GM18858 (cell line): Measurements from ENCODE around the gene MARK2.
"Not testable (repeated sequence)": the region's sequence is repeated elsewhere in the genome, so short reads cannot be mapped to it uniquely, and the experiment has no call there.

Source experiments
- ATAC-seq: cut with Tn5 transposase; IDR thresholded peaks from one replicate; pipeline ENCODE4 v1.9.1; 2021; ENCODE audit not compliant: unreplicated experiment

Gene MARK2

GRCh38 chr11:63838678-63839507 is at the start of gene MARK2:
TSS of gene MARK2 (plus strand) at chr11:63839110. CDS start at chr11:63839507, 397 bp downstream.
- ATAC-seq: peak; percentile 51

- no peak for ATAC-seq
Measured at GRCh38 chr11:63791495-63792167, 47.3 kb upstream of the MARK2 start.

GRCh38 chr11:63793161-63793560 is 45.7 kb upstream of the MARK2 start:
- no peak for ATAC-seq

- no peak for ATAC-seq
Measured at GRCh38 chr11:63795066-63795465, 43.8 kb upstream of the MARK2 start.

GRCh38 chr11:63800921-63801320 is 38.0 kb upstream of the MARK2 start:
- no peak for ATAC-seq

GRCh38 chr11:63802637-63803414 is 36.1 kb upstream of the MARK2 start:
- ATAC-seq: no peak

GRCh38 chr11:63804259-63804658 is 34.7 kb upstream of the MARK2 start:
- ATAC-seq: no peak

GRCh38 chr11:63805844-63806415 is 33.0 kb upstream of the MARK2 start:
- ATAC-seq: no peak

- ATAC-seq: not testable (repeated sequence)
Measured at GRCh38 chr11:63810383-63810782, 28.5 kb upstream of the MARK2 start.

GRCh38 chr11:63811522-63811921 is 27.4 kb upstream of the MARK2 start:
- no peak for ATAC-seq

GRCh38 chr11:63813035-63813562 is 25.8 kb upstream of the MARK2 start, which contains the start of gene SPINDOC:
TSS of gene SPINDOC (plus strand) at chr11:63813456. CDS start at chr11:63813687, 231 bp downstream.
- no peak for ATAC-seq

GRCh38 chr11:63813563-63814382 is 25.1 kb upstream of the MARK2 start:
- no peak for ATAC-seq

- ATAC-seq: no peak
Measured at GRCh38 chr11:63814383-63814736, 24.6 kb upstream of the MARK2 start.

- no peak for ATAC-seq
Measured at GRCh38 chr11:63816166-63816565, 22.7 kb upstream of the MARK2 start.

GRCh38 chr11:63816732-63817131 is 22.2 kb upstream of the MARK2 start:
- no peak for ATAC-seq

GRCh38 chr11:63817758-63818498 is 21.0 kb upstream of the MARK2 start:
- no peak for ATAC-seq

GRCh38 chr11:63818609-63819008 is 20.3 kb upstream of the MARK2 start:
- no peak for ATAC-seq

GRCh38 chr11:63821411-63821810 is 17.5 kb upstream of the MARK2 start:
- ATAC-seq: no peak

- ATAC-seq: no peak
Measured at GRCh38 chr11:63826471-63827190, 12.3 kb upstream of the MARK2 start.
